GM23338 (cell line): ENCODE measurements around the gene PIGU. TPM values are rescaled to one million over a fixed set of nuclear protein-coding genes. Genes with fewer than 3 reads are reported as not detected.

Source experiments
- ATAC-seq: fragments of 200-7000 bp; cut with Tn5 transposase; 3 replicates; pipeline ENCODE4 v1.9.1; 2020
- DNase-seq: peaks from one replicate; pipeline ENCODE4 v3.0.0-alpha.2; 2015; ENCODE audit warnings: low spot score
- H2AFZ ChIP-seq: fragments of 200-600 bp; sonication (generic); 2 replicates; pipeline ENCODE4 v1.8.0; 2016; ENCODE audit warnings: antibody characterized with exemption, mild to moderate bottlenecking, moderate library complexity
- H3F3A ChIP-seq: fragments of 200-600 bp; sonication (generic); replicated peaks from 2 replicates; pipeline ENCODE4 v1.8.0; 2017; ENCODE audit warnings: antibody characterized with exemption, mixed run types, low read depth
- H3K27ac ChIP-seq: fragments of 200-600 bp; sonication (generic); 2 replicates; pipeline ENCODE4 v1.6.1; 2016; ENCODE audit warnings: low read depth
- H3K27me3 ChIP-seq: fragments of 200-600 bp; sonication (generic); 2 replicates; pipeline ENCODE4 v1.8.0; 2016; ENCODE audit warnings: mild to moderate bottlenecking, mixed run types, moderate library complexity; ENCODE audit not compliant: insufficient read depth
- H3K36me3 ChIP-seq: fragments of 200-600 bp; sonication (generic); 2 replicates; pipeline ENCODE4 v1.8.0; 2016; ENCODE audit warnings: mild to moderate bottlenecking; ENCODE audit not compliant: insufficient read depth
- H3K4me1 ChIP-seq: fragments of 200-600 bp; sonication (generic); 2 replicates; pipeline ENCODE4 v1.8.0; 2016; ENCODE audit warnings: mild to moderate bottlenecking, moderate library complexity; ENCODE audit not compliant: insufficient read depth
- H3K4me2 ChIP-seq: fragments of 200-600 bp; sonication (generic); 2 replicates; pipeline ENCODE4 v1.7.1; 2017; ENCODE audit warnings: mixed run types
- H3K4me3 ChIP-seq: fragments of 200-600 bp; sonication (generic); 2 replicates; pipeline ENCODE4 v1.6.1; 2016; ENCODE audit warnings: mixed run types
- H3K79me2 ChIP-seq: fragments of 200-600 bp; sonication (generic); replicated peaks from 2 replicates; pipeline ENCODE4 v1.8.0; 2017; ENCODE audit warnings: mild to moderate bottlenecking; ENCODE audit not compliant: insufficient read depth
- H3K9me2 ChIP-seq: fragments of 200-600 bp; sonication (generic); 2 replicates; pipeline ENCODE4 v1.8.0; 2017; ENCODE audit not compliant: insufficient read depth
- H4K20me1 ChIP-seq: fragments of 200-600 bp; sonication (generic); replicated peaks from 2 replicates; pipeline ENCODE4 v1.8.0; 2017; ENCODE audit warnings: mild to moderate bottlenecking; ENCODE audit not compliant: insufficient read depth
- H3K27ac Mint-ChIP-seq: 2 replicates; pipeline ENCODE4 v1.8.0; 2020; ENCODE audit warnings: inconsistent platforms, mild to moderate bottlenecking, moderate library complexity, mixed read lengths
- H3K27me3 Mint-ChIP-seq: 3 replicates; pipeline ENCODE4 v1.8.0; 2022; ENCODE audit warnings: low read depth, mild to moderate bottlenecking, moderate library complexity, mixed read lengths, inconsistent platforms; ENCODE audit not compliant: insufficient read depth, poor library complexity
- H3K36me3 Mint-ChIP-seq: 3 replicates; pipeline ENCODE4 v1.8.0; 2021; ENCODE audit warnings: low read depth, mild to moderate bottlenecking, inconsistent platforms, moderate library complexity, mixed read lengths
- H3K4me1 Mint-ChIP-seq: 3 replicates; pipeline ENCODE4 v1.8.0; 2020; ENCODE audit warnings: mild to moderate bottlenecking, inconsistent platforms, mixed read lengths
- H3K4me3 Mint-ChIP-seq: 3 replicates; pipeline ENCODE4 v1.8.0; 2021; ENCODE audit warnings: moderate library complexity, mild to moderate bottlenecking, inconsistent platforms, mixed read lengths
- H3K9me3 Mint-ChIP-seq: 3 replicates; pipeline ENCODE4 v1.8.0; 2020; ENCODE audit warnings: moderate library complexity, mild to moderate bottlenecking, inconsistent platforms, mixed read lengths
- EZH2 ChIP-seq: fragments of 200-600 bp; sonication (generic); IDR thresholded peaks from one replicate; pipeline ENCODE4 v1.8.0; 2017; ENCODE audit warnings: antibody characterized with exemption, mild to moderate bottlenecking, low read depth; ENCODE audit not compliant: unreplicated experiment
- EZH2phosphoT487 ChIP-seq: fragments of 200-600 bp; sonication (generic); IDR thresholded peaks from one replicate; pipeline ENCODE4 v1.8.1; 2018; ENCODE audit warnings: antibody characterized with exemption; ENCODE audit not compliant: unreplicated experiment
- JUNB ChIP-seq: IDR thresholded peaks from one replicate; pipeline ENCODE4 v1.6.1; 2016; ENCODE audit warnings: antibody characterized with exemption; ENCODE audit not compliant: unreplicated experiment
- NANOG ChIP-seq: IDR thresholded peaks from 2 replicates; pipeline ENCODE4 v1.6.1; 2016; ENCODE audit warnings: antibody characterized with exemption, borderline replicate concordance
- POLR2AphosphoS5 ChIP-seq: IDR thresholded peaks from 2 replicates; pipeline ENCODE4 v1.6.1; 2016; ENCODE audit warnings: antibody characterized with exemption, low read depth
- REST ChIP-seq: IDR thresholded peaks from one replicate; pipeline ENCODE4 v1.6.1; 2018; ENCODE audit warnings: antibody characterized with exemption; ENCODE audit not compliant: unreplicated experiment
- ZNF114 ChIP-seq: fragments of 250-450 bp; sonication (Bioruptor Pico); IDR thresholded peaks from 2 replicates; pipeline ENCODE4 v1.5.0; 2020; ENCODE audit warnings: mild to moderate bottlenecking, moderate library complexity
- ZNF331 ChIP-seq: fragments of 250-450 bp; sonication (Bioruptor Pico); IDR thresholded peaks from 2 replicates; pipeline ENCODE4 v1.5.0; 2020; ENCODE audit warnings: low read depth, mild to moderate bottlenecking, moderate library complexity
- polyA plus RNA-seq: library from polyadenylated mRNA; unstranded; fragments of >200 nt; fragmentation: Nextera tagmentation; extraction: Ambion mirVana; gene quantifications from 2 replicates; pipeline ENCODE4 v1.2.1, GENCODE V29; 2016
- total RNA-seq: library from RNA; depleted of rRNA; stranded (reverse); fragments of >200 nt; shearing (Covaris generic); gene quantifications from 2 replicates; pipeline ENCODE4 v1.2.3, GENCODE V29; 2014
- TF ChIP-seq, protein P1 (sequence below), 2 experiments: fragments of 200-600 bp in 1 of 2; sonication (generic) in 1 of 2; conservative IDR thresholded peaks; 2 replicates each; pipeline versions ENCODE4 v1.5.1 to v1.6.1; 2016 to 2017; ENCODE audit warnings: antibody characterized with exemption in 2 of 2, low read depth in 2 of 2, mild to moderate bottlenecking in 2 of 2, moderate library complexity in 1 of 2

PIGU gene
- total and polyA plus RNA-seq, 2 experiments from 2014 or later: 24.3 to 28.9 TPM

- TF ChIP-seq REST: no peak
- TF ChIP-seq ZNF114 (CRISPR knock-in tag): no peak
- TF ChIP-seq EZH2phosphoT487: no peak
- TF ChIP-seq ZNF331: no peak
- TF ChIP-seq JUNB: no peak
- TF ChIP-seq POLR2AphosphoS5: no peak
- no peak for TF ChIP-seq EZH2
Observed at GRCh38 chr20:34622821-34623451, 54.0 kb downstream of the PIGU start (continued).

- H4K20me1 ChIP-seq: no peaks in the 10 kb centered on the region; the same call in 1 of the 2 replicates
- H3K4me2 ChIP-seq: no peak overlapping the region
- no peak overlapping the region for H3K4me3 ChIP-seq
- peaks cover 2% of the 10 kb centered on the region for H3K27me3 Mint-ChIP-seq
- H3K9me3 Mint-ChIP-seq: peaks cover 7% of the 10 kb centered on the region; the same call in 1 of the 3 replicates
- no peak overlapping the region for H3K4me3 Mint-ChIP-seq
- no peaks in the 10 kb centered on the region for H3K4me1 Mint-ChIP-seq
- H3K36me3 ChIP-seq: no peaks in the 10 kb centered on the region
- H3K27ac ChIP-seq: no peak overlapping the region
- ATAC-seq (no peak), DNase-seq (no peak)
- no peaks in the 10 kb centered on the region for H3K27me3 ChIP-seq
- H3F3A ChIP-seq: no peaks in the 10 kb centered on the region
- no peaks in the 10 kb centered on the region for H3K4me1 ChIP-seq
- no peak overlapping the region for H2AFZ ChIP-seq
- no peaks in the 10 kb centered on the region for H3K79me2 ChIP-seq
- H3K27ac Mint-ChIP-seq: no peak overlapping the region
- peaks cover 4% of the 10 kb centered on the region; the same call in 1 of the 2 replicates for H3K9me2 ChIP-seq
- H3K36me3 Mint-ChIP-seq: peaks cover 31% of the 10 kb centered on the region
- TF ChIP-seq JUNB (no peak), NANOG (no peak), EZH2 (no peak), REST (no peak), POLR2AphosphoS5 (no peak)
- TF ChIP-seq, protein P1, sequence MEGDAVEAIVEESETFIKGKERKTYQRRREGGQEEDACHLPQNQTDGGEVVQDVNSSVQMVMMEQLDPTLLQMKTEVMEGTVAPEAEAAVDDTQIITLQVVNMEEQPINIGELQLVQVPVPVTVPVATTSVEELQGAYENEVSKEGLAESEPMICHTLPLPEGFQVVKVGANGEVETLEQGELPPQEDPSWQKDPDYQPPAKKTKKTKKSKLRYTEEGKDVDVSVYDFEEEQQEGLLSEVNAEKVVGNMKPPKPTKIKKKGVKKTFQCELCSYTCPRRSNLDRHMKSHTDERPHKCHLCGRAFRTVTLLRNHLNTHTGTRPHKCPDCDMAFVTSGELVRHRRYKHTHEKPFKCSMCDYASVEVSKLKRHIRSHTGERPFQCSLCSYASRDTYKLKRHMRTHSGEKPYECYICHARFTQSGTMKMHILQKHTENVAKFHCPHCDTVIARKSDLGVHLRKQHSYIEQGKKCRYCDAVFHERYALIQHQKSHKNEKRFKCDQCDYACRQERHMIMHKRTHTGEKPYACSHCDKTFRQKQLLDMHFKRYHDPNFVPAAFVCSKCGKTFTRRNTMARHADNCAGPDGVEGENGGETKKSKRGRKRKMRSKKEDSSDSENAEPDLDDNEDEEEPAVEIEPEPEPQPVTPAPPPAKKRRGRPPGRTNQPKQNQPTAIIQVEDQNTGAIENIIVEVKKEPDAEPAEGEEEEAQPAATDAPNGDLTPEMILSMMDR (conservative IDR thresholded peaks at IDR 0.05; ENCODE audit: low read depth in 2 of 2): no peak
Observed at GRCh38 chr20:34621383-34622367, 55.2 kb downstream of the PIGU start.
